ENCODE measurements around the gene CRY2. TPM values are rescaled to one million over a fixed set of nuclear protein-coding genes. Genes with fewer than 3 reads are reported as not detected.
"Not testable (repeated sequence)": the region's sequence is repeated elsewhere in the genome, so short reads cannot be mapped to it uniquely, and the experiment has no call there.

The CRY2 gene
- total RNA-seq, 2 experiments from 2014 or later: 18.4 to 22.7 TPM

DNA sequence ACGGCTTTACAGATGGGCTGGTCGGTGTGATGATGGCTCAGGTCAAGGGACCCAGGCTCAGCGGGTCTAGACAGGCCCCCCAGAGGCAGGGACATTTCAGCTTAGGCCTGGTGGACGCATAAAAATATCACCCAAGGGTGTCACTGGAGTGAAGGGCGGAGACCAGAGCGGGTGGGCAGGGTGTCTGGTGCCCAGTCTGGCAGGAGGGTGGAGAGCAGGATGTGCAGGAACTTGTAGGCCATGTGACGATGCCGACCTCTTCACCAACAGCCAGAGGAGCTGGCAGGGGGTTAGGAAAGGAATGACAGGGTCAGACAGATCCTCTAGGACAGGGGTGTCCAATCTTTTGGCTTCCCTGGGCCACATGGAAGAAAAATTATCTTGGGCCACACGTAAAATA is 42.7 kb downstream of the CRY2 start:
- Mint-ChIP-seq H3K4me1 (peaks cover 3% of the 10 kb centered on the region), H3K36me3 (ENCODE audit: low read depth) (no peaks in the 10 kb centered on the region), H3K27me3 (peaks cover 4% of the 10 kb centered on the region), H3K4me3 (no peak overlapping the region), H3K27ac (no peak overlapping the region), H3K9me3 (no peaks in the 10 kb centered on the region)
- POLR2A ChIA-PET: interaction anchor here (1.7 kb wide), 1 partner anchor 40 kb away, joined by 3 read pairs; no protein-coding TSS in a partner anchor
- CTCF ChIA-PET: interaction anchor here (1.4 to 1.5 kb wide), 3 partner anchors 16 to 118 kb away, joined by 4 to 5 read pairs (median 4); no protein-coding TSS in a partner anchor
- no peak for DNase-seq

DNA sequence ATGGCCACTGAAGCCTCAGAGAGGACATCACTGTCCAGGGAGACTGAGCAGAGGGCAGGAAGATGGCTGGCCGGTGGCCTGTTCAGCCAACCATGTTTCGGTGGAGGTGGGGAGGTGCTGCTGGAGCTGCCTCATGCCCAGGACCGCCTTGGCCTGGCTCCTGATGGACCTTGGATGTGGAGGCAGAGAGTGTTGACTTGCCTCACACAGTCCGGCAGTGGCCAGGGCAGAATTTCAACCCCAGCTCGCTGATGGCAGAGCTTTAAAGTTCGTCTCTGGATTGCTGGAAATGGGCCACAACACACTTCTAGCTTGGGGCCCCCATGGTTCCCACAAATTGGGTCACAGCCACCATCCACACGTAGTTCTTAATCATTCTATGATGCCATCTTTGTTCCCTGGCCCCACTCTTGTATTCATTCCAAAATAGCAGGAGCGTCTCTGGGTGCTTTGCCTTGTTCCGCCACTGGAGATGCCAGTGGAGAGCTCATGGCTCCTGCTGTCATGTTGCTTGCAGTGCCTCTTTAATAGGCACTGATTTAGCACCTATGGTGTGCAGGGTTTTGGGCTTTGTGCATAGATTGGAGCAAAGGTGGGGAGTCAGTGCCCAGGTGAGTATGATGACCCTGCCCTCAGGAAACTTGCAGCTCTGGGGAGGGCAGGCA is 43.7 kb downstream of the CRY2 start:
- Mint-ChIP-seq H3K4me3 (no peak overlapping the region), H3K27me3 (peaks cover 4% of the 10 kb centered on the region), H3K27ac (no peak overlapping the region), H3K9me3 (no peaks in the 10 kb centered on the region), H3K4me1 (no peaks in the 10 kb centered on the region), H3K36me3 (ENCODE audit: low read depth) (no peaks in the 10 kb centered on the region)
- no peak for DNase-seq
- ChIA-PET POLR2A (interaction anchor here (1.0 to 1.7 kb wide), 2 partner anchors 25 to 39 kb away, joined by 3 read pairs; no protein-coding TSS in a partner anchor), CTCF (interaction anchor here (1.4 to 1.5 kb wide), 3 partner anchors 17 to 119 kb away, joined by 4 to 5 read pairs (median 4); no protein-coding TSS in a partner anchor)

DNA sequence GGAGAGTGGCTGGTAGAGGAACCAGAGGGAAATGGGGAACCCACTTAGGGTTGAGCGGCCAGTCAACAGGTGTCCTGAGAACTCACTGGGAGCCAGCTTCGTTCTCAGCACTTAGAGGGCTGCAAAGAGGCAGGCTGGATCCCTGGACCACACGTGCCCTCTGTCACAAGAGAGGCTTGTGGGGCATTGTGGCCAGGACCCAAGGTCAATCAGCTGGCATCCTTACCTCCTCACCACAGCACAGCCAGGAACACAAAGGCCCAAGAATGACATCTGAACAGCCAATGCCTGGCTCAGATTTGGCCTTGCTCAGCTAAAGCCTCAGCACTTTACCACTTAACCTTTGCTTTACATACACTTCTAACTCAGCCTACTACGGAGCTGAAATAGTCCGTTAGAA is 45.6 kb downstream of the CRY2 start:
- no peak for DNase-seq
- ChIA-PET CTCF (no interaction called here), POLR2A (no interaction called here)
- H3K4me1 Mint-ChIP-seq: no peaks in the 10 kb centered on the region
- no peak overlapping the region for H3K27ac Mint-ChIP-seq
- H3K9me3 Mint-ChIP-seq: no peaks in the 10 kb centered on the region
- H3K4me3 Mint-ChIP-seq: no peak overlapping the region
- peaks cover 5% of the 10 kb centered on the region for H3K27me3 Mint-ChIP-seq
- no peaks in the 10 kb centered on the region for H3K36me3 Mint-ChIP-seq (ENCODE audit: low read depth)

DNA sequence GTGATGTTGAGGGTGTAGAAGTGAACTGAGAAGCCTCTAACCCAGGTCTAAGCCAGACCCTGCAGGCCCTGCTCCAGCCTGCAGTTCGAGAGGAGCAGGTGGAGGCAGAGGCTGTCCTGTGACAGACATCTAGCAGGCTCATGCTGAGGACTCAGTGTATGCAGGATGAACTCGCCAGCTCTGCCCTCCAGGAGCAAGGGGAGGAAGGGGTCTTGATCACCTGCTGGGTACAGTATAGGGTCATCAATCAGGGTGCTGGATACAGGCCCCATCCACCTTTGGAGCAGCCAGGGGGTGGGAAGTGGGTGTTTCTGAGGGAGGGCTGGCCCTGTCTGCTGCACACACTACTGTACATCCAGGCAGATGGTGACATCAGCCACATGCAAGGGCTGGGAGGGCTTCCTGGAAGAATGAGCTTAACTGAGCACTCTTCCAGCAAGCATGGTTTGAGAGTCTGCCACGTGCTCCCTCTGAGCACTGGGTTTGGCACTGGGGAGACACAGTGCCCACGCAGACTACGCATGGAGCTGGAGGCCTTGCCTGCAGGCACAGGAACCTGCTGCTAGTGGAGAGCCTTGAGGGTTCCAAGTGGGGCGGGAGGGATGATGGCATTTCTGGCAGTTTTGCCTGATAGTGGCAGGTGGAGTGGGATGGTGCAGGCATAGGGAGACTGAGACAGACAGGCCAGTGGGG is 47.4 kb downstream of the CRY2 start:
- no peaks in the 10 kb centered on the region for H3K9me3 Mint-ChIP-seq
- DNase-seq: no peak
- no peak overlapping the region for H3K4me3 Mint-ChIP-seq
- peaks cover 6% of the 10 kb centered on the region for H3K4me1 Mint-ChIP-seq
- H3K27ac Mint-ChIP-seq: no peak overlapping the region
- CTCF ChIA-PET: no interaction called here
- H3K36me3 Mint-ChIP-seq (ENCODE audit: low read depth): no peaks in the 10 kb centered on the region
- H3K27me3 Mint-ChIP-seq: peaks cover 14% of the 10 kb centered on the region
- POLR2A ChIA-PET: no interaction called here

DNA sequence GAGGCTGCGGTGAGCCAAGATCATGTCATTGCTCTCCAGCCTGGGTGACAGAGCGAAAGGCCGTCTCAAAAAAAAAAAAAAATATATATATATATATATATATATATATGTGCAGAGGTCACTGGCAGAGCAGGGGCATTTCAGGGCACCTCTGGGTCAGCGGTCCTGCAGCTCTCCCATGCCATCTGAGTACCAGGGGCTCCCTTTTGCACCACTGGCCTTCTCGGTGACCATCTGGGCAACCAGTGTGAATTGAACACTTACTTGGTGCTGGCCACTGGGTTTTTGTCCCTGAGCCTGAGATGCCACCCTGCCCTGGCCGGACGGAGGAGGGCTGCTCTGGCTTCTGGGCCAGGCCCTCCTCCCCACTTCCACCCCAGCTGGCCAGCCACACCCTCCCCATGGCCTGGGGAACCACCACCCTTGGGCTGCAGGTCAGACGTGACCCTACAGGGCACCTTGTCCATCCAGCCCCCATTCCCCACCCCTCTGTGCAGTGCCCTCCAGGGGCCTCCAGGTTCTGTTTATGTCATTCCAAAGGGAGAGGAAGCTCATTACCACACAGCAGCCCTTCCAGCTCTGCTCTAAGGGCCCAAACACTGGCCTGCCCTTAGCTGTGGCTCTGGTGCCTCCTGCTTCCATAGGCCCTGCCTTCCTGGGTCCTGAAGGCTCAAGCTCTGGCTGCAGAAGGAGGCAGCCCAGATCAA is 48.4 kb downstream of the CRY2 start:
- POLR2A ChIA-PET: interaction anchor here (1.2 kb wide), 1 partner anchor 10 kb away, joined by 3 read pairs; no protein-coding TSS in a partner anchor
- peaks cover 18% of the 10 kb centered on the region for H3K27me3 Mint-ChIP-seq
- CTCF ChIA-PET: no interaction called here
- H3K4me1 Mint-ChIP-seq: peaks cover 9% of the 10 kb centered on the region
- no peaks in the 10 kb centered on the region for H3K36me3 Mint-ChIP-seq (ENCODE audit: low read depth)
- H3K9me3 Mint-ChIP-seq: no peaks in the 10 kb centered on the region
- no peak overlapping the region for H3K27ac Mint-ChIP-seq
- no peak for DNase-seq
- H3K4me3 Mint-ChIP-seq: no peak overlapping the region

DNA sequence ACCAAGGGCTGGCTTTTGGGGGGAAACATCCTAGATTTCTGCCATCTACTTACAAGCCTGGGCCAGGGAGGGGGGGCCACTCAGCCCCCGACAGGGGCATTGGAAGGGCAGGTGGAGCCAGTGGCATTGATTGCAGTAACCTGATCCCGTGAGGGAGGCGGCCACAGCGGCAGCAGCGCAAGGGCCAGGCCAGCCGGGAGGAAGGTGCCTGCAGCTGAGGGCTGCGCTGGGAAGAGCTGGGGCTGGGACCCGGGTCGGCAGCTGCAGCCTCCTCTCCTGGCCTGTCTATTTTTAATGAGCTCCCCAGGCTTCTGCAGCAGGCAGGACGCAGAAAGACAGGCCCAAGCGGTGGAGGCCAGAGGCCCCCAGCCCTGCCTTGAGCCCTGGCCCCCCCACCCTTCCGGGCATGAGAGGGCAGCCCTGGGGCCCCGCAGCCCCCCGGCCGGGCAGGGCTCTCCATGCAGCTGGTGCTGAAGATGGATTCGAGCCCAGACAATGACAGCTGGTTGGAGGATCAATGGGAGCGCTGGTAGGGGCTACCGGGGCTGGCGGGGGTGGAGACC is 49.2 kb downstream of the CRY2 start:
- ChIA-PET CTCF (interaction anchor here (1.6 kb wide), 1 partner anchor 107 kb away, joined by 3 read pairs; no protein-coding TSS in a partner anchor), POLR2A (interaction anchor here (0.9 to 1.2 kb wide), 2 partner anchors 9 to 21 kb away, joined by 3 read pairs; partner anchors contain the start of gene PEX16)
- no peak overlapping the region for H3K27ac Mint-ChIP-seq
- H3K36me3 Mint-ChIP-seq (ENCODE audit: low read depth): no peaks in the 10 kb centered on the region
- DNase-seq: no peak
- H3K9me3 Mint-ChIP-seq: no peaks in the 10 kb centered on the region
- H3K27me3 Mint-ChIP-seq: peaks cover 22% of the 10 kb centered on the region
- H3K4me3 Mint-ChIP-seq: no peak overlapping the region
- H3K4me1 Mint-ChIP-seq: peaks cover 9% of the 10 kb centered on the region

DNA sequence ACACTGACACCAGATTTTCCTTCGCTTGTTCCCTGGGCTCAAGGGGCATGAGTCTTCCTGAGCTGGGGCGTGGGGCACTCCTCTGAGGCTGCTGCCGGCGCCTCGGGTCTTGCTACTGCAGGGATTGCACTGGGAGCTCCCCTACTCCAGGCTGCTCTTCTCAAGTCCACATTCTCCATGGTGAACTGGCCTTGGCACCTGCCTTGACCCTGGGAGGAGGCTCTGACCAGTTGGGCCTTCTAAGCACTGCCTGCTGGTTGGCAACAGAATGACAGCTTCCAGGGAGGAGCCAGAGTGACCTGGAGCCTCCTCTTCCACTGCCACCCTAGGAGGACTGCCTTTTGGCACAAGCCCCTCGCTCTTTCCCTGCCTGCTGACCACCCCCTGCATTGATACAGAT is 50.3 kb downstream of the CRY2 start:
- CTCF ChIA-PET: interaction anchor here (1.0 to 1.6 kb wide), 2 partner anchors 9 to 106 kb away, joined by 3 read pairs; no protein-coding TSS in a partner anchor
- H3K9me3 Mint-ChIP-seq: no peaks in the 10 kb centered on the region
- H3K4me1 Mint-ChIP-seq: peaks cover 9% of the 10 kb centered on the region
- DNase-seq: no peak
- POLR2A ChIA-PET: no interaction called here
- H3K27ac Mint-ChIP-seq: no peak overlapping the region
- H3K27me3 Mint-ChIP-seq: peaks cover 27% of the 10 kb centered on the region
- no peaks in the 10 kb centered on the region for H3K36me3 Mint-ChIP-seq (ENCODE audit: low read depth)
- H3K4me3 Mint-ChIP-seq: no peak overlapping the region

DNA sequence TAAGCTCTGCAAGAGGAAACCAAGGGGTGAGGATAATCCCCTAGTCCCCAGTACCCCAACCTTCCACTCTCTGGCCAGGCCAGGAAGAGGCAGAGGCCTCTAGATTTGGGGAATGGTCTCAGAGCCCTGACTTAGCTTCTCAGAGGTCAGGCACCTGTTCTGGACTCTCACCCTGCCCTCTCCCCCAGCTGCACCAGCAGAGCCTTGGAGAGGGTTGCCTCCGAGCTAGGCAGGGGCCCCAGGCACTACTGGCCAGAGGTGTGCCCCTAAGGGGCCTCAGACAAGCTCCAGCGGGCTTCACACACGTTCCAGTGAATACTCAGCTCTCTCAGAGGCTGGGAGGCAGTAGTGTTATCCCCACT is 51.8 kb downstream of the CRY2 start:
- H3K27me3 Mint-ChIP-seq: peaks cover 27% of the 10 kb centered on the region
- H3K27ac Mint-ChIP-seq: no peak overlapping the region
- no peaks in the 10 kb centered on the region for H3K36me3 Mint-ChIP-seq (ENCODE audit: low read depth)
- ChIA-PET CTCF (interaction anchor here (0.8 to 1.2 kb wide), 4 partner anchors 18 to 107 kb away, joined by 3 to 4 read pairs (median 3); partner anchors contain the start of gene PEX16), POLR2A (interaction anchor here (1.2 to 1.5 kb wide), 3 partner anchors 11 to 95 kb away, joined by 3 to 6 read pairs (median 4); partner anchors contain the start of gene SLC35C1)
- peak overlapping the region; percentile 35 for H3K4me3 Mint-ChIP-seq
- H3K9me3 Mint-ChIP-seq: no peaks in the 10 kb centered on the region
- H3K4me1 Mint-ChIP-seq: peaks cover 9% of the 10 kb centered on the region
- DNase-seq: no peak

DNA sequence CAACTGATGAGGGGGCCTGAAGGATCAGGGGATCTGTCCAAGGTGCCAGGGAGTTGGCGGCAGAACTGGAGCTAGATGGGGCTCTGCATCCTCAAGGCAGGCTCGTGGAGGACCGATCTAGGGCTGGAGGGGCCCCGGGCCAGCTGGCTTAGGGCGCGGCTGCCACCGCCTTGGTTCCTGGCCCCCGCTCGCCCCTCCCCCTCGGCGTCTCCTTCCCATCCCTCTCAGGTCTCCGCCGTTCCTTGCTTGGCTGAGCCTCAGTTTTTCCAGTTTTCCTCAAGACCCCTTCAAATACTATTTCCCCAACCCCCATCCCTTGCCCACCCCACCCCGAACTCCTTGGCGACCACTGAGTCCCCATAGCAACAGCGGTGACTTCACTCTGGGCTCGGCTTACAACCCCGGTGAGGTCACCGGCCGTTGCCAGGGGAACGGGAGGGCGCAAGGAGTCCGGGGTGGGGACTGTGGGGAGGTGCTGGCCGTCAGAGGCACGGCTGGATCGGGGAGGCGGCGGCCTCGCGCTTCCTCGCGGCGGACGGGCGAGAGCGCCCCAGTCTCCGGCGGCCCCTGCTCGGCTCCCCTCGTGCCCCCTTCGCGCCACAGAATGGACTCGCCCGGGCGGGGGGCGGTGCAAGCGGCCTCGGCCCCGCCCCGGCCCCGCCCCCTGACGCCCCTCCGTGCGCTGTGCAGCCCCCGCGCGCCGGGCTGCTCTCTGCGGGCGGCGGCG is 52.3 kb downstream of the CRY2 start:
- no peaks in the 10 kb centered on the region for H3K36me3 Mint-ChIP-seq (ENCODE audit: low read depth)
- H3K27me3 Mint-ChIP-seq: peaks cover 27% of the 10 kb centered on the region
- H3K4me1 Mint-ChIP-seq: peaks cover 9% of the 10 kb centered on the region
- ChIA-PET CTCF (interaction anchor here (0.8 to 1.2 kb wide), 4 partner anchors 17 to 107 kb away, joined by 3 to 4 read pairs (median 3); partner anchors contain the start of gene PEX16), POLR2A (interaction anchor here (1.2 to 1.5 kb wide), 2 partner anchors 15 to 95 kb away, joined by 3 to 6 read pairs; partner anchors contain the start of gene SLC35C1)
- peak overlapping the region; percentile 35 for H3K4me3 Mint-ChIP-seq
- no peaks in the 10 kb centered on the region for H3K9me3 Mint-ChIP-seq
- H3K27ac Mint-ChIP-seq: no peak overlapping the region
- peak; percentile 70 for DNase-seq

DNA sequence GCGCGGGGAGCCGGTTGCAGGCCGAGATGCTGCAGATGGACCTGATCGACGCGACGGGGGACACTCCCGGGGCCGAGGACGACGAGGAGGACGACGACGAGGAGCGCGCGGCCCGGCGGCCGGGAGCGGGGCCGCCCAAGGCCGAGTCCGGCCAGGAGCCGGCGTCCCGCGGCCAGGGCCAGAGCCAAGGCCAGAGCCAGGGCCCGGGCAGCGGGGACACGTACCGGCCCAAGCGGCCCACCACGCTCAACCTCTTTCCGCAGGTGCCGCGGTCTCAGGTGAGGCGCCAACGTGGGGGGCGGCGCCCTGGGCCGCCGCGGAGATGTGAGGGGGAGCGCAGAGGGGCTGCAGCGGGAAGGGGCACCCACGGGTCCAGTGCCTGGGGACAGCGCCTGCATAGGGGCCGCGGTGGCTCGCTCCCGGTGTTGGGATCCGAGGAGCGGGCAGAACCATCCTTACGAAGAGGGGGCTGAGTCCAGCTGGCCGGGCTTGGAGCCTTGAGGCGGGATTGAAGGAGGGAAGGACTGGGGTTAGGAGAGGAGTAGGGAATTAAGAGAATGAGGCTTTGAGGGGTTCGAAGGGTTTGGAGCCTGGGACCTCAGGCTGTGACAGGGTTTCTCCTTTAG is 53.0 kb downstream of the CRY2 start:
- CTCF ChIA-PET; H3K36me3 Mint-ChIP-seq (ENCODE audit: low read depth); H3K27ac Mint-ChIP-seq; H3K9me3 Mint-ChIP-seq; H3K4me1 Mint-ChIP-seq; DNase-seq: not testable (repeated sequence)
- H3K27me3 Mint-ChIP-seq: peaks cover 27% of the 10 kb centered on the region
- POLR2A ChIA-PET: interaction anchor here (1.9 kb wide), 1 partner anchor 17 kb away, joined by 11 read pairs; the partner anchor contains the start of gene PEX16
- peak overlapping the region; percentile 48 for H3K4me3 Mint-ChIP-seq

DNA sequence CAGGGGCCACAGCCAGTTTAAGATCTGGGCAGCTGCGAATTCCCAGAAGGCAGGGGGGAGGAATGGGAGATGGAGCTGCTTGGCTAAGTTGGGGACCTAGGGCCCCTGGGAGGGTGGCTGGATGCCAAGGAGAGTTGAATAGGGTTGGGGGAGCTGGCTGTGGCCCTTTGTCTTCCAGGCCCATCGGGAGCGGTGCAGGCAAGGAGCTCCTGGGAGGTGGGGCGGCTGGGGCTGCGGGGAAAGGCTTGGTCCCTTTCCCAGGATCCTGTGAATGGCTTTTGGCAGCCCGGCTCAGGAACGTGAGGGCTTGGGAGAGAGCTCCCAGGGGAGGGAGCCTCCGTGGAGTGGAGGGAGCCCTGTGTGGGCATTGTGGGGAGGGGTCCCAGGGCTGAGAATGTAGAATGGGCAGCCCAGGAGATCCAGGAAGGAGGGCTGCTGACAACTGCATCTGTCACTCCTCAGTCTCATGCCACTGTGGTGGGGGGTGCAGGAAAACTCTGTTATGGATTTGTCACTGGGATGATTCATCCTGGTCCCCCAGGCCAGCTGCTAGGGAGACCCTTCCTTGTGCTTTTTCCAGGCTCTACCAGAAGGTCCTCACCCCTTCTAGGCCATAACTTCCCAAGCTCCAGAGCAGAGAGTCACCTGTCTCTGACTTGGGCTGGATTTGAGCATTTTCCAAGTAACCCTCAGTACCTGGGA is 53.8 kb downstream of the CRY2 start:
- H3K27me3 Mint-ChIP-seq: peaks cover 27% of the 10 kb centered on the region
- peaks cover 12% of the 10 kb centered on the region for H3K4me1 Mint-ChIP-seq
- no peaks in the 10 kb centered on the region for H3K9me3 Mint-ChIP-seq
- H3K36me3 Mint-ChIP-seq (ENCODE audit: low read depth): no peaks in the 10 kb centered on the region
- H3K4me3 Mint-ChIP-seq: peak overlapping the region; percentile 48
- CTCF ChIA-PET: no interaction called here
- H3K27ac Mint-ChIP-seq: no peak overlapping the region
- no peak for DNase-seq
- POLR2A ChIA-PET: interaction anchor here (1.9 kb wide), 1 partner anchor 16 kb away, joined by 11 read pairs; the partner anchor contains the start of gene PEX16
